H7 (cell line): Measurements from ENCODE around the gene RBM26. TPM values are rescaled to one million over a fixed set of nuclear protein-coding genes. Genes with fewer than 3 reads are reported as not detected.
"Not testable (repeated sequence)": the region's sequence is repeated elsewhere in the genome, so short reads cannot be mapped to it uniquely, and the experiment has no call there.

Source experiments
- DNase-seq: peaks from one replicate; pipeline ENCODE4 v3.0.0; 2012
- H3K27me3 ChIP-seq: 2 replicates; pipeline ENCODE4 v1.6.0; 2011; ENCODE audit warnings: mild to moderate bottlenecking, low read length; ENCODE audit not compliant: control insufficient read depth, insufficient read depth
- H3K36me3 ChIP-seq: replicated peaks from 2 replicates; pipeline ENCODE4 v1.5.1; 2011; ENCODE audit warnings: low read length; ENCODE audit not compliant: control insufficient read depth, insufficient read depth
- H3K4me3 ChIP-seq: 2 replicates; pipeline ENCODE4 v1.5.1; 2011; ENCODE audit warnings: low read depth, mild to moderate bottlenecking, control low read depth, low read length, moderate library complexity; ENCODE audit not compliant: insufficient read depth
- total RNA-seq: library from RNA; depleted of rRNA; stranded (reverse); fragments of >200 nt; shearing (Covaris generic); gene quantifications from 2 replicates; pipeline ENCODE4 v1.2.3, GENCODE V29; 2014; rRNA removed

RBM26 gene
- total RNA-seq, 1 experiment from 2014 or later = 37.9 TPM

GRCh38 chr13:79279735-79280134, 126.3 kb downstream of the RBM26 start:
- H3K36me3 ChIP-seq, DNase-seq, H3K27me3 ChIP-seq, H3K4me3 ChIP-seq: not testable (repeated sequence)

GRCh38 chr13:79273045-79273444, 133.0 kb downstream of the RBM26 start:
- Histone ChIP-seq H3K4me3 (no peak overlapping the region), H3K27me3 (no peaks in the 10 kb centered on the region), H3K36me3 (no peaks in the 10 kb centered on the region)
- DNase-seq = no peak

DNA sequence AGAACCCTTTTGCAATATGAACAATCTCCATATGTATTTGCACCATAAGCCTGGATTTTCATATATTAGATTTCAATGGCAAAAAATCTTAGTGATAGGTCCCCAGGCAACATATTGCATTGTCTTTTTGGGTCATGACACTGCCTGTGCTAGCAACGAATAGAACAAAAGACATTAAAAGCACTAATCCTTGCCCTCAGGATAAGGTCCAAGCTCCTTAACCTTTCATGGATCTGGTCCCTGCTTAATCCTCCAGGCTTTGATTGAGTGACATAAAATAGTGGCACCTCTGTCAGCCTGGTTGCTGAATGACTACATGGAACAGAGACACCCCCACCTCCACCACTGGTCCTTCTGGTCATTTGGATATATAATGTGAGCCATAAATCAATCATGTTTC, 134.4 kb downstream of the RBM26 start:
- no peak overlapping the region for H3K4me3 ChIP-seq
- DNase-seq = no peak
- no peaks in the 10 kb centered on the region for H3K27me3 ChIP-seq
- H3K36me3 ChIP-seq = no peaks in the 10 kb centered on the region

DNA sequence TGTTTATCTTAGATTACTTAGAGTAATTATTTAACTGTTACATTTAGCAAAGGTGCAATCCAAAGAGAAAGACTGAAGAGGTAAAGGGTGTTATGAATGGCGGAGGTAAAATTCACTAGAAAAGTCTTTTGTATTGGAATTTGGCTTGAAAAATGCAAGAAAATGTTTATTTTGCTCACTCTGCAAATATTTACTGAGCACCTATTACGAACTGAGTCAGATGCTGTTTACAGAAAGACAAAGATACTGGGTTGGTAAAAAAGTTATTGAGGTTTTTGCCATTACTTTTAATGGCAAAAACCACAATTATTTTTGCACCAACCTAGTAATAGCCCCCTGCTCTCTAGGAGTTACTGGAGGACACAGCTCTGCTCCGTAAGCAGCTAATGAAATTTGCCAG, 135.2 kb downstream of the RBM26 start:
- Histone ChIP-seq H3K36me3 (no peaks in the 10 kb centered on the region), H3K27me3 (no peaks in the 10 kb centered on the region), H3K4me3 (no peak overlapping the region)
- DNase-seq = no peak

Other genes starting within 250 kb of the RBM26 start
- 14.0 and 15.2 TPM in 2 replicates for gene NDFIP2, start 74.9 kb upstream of the RBM26 start, total RNA-seq